Esophagus squamous epithelium (tissue), 4 donors: ENCODE results near the gene CORIN.

ENCODE experiments used
- POLR2A ChIP-seq, 4 donors: fragments of 450-650 bp; IDR thresholded peaks; one replicate each; pipeline ENCODE4 v1.6.1; 2017; ENCODE audit warnings: antibody characterized with exemption in 4 of 4, mild to moderate bottlenecking in 4 of 4, moderate library complexity in 3 of 4
- TF ChIP-seq, protein P1 (sequence below), 6 experiments: fragments of 450-650 bp in 4 of 6; fragments of 200-600 bp in 2 of 6; sonication (generic) in 2 of 6; IDR thresholded peaks; one replicate each; pipeline ENCODE4 v1.5.1; 2016 to 2019; ENCODE audit warnings: antibody characterized with exemption in 6 of 6, mild to moderate bottlenecking in 4 of 6, moderate library complexity in 4 of 6

GRCh38 chr4:47741200-47741599, 96.7 kb downstream of the CORIN start:
- TF ChIP-seq POLR2A (IDR thresholded peaks at IDR 0.05), result no peak
- TF ChIP-seq, protein P1, sequence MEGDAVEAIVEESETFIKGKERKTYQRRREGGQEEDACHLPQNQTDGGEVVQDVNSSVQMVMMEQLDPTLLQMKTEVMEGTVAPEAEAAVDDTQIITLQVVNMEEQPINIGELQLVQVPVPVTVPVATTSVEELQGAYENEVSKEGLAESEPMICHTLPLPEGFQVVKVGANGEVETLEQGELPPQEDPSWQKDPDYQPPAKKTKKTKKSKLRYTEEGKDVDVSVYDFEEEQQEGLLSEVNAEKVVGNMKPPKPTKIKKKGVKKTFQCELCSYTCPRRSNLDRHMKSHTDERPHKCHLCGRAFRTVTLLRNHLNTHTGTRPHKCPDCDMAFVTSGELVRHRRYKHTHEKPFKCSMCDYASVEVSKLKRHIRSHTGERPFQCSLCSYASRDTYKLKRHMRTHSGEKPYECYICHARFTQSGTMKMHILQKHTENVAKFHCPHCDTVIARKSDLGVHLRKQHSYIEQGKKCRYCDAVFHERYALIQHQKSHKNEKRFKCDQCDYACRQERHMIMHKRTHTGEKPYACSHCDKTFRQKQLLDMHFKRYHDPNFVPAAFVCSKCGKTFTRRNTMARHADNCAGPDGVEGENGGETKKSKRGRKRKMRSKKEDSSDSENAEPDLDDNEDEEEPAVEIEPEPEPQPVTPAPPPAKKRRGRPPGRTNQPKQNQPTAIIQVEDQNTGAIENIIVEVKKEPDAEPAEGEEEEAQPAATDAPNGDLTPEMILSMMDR (IDR thresholded peaks at IDR 0.05), result no peak
